Sciatic nerve (tissue), 2 donors: ENCODE measurements around the gene FRMD5. TPM values are rescaled to one million over a fixed set of nuclear protein-coding genes. Genes with fewer than 3 reads are reported as not detected.
"Not testable (repeated sequence)": the region's sequence is repeated elsewhere in the genome, so short reads cannot be mapped to it uniquely, and the experiment has no call there.

Experiments used
- ATAC-seq: fragments of 200-7000 bp; cut with Tn5 transposase; one replicate; pipeline ENCODE4 v1.9.1; 2020; ENCODE audit warnings: mild to moderate bottlenecking, moderate library complexity
- DNase-seq: peaks from one replicate; pipeline ENCODE4 v3.0.0-alpha.2; 2020; ENCODE audit warnings: low spot score
- intact Hi-C: fragments of 100-400 bp; cut with DNase I; formaldehyde crosslinking; loops from one replicate; pipeline ENCODE4 v1.14.2; 2022
- total RNA-seq: library from RNA; stranded (reverse); fragmentation: NEBNext Ultra II Directional; extraction: Animal tissue kit (Norgen Biotek cat#: 25700); gene quantifications from one replicate; pipeline ENCODE4 v1.2.1, GENCODE V29; 2021
- donor health status: DM: no; HTN: no; CAD: no.
- donor health status: DM: no; HTN: no; CAD: no.

FRMD5 gene
- 6.7 TPM for total RNA-seq

GRCh38 chr15:44195151-44195740 lies at the start of gene FRMD5:
TSS of gene FRMD5 (minus strand) at chr15:44195271.
- DNase-seq (peak; percentile 87), ATAC-seq (peak; percentile 97)
- intact Hi-C loops: no loop called here

DNA sequence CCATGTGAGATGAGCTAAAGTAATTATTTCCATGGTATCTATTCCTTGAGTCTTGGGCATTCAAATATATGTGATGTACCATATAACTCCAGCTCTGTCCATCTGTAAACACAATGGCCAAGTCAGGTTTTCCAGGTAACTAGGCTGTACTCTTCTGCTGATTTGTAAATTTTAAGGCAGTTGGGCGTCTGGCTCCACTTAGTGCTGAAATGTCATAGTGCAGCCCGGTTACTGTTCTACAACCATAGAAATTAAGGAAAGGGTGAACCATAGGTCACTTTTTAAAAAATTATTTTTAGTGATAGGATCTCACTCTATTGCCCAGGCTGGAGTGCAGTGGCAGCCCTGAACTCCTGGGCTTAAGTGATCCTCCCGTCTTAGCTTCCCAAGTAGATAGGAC lies 48.8 kb upstream of the FRMD5 start:
- ATAC-seq: no peak
- intact Hi-C loops: no loop called here

DNA sequence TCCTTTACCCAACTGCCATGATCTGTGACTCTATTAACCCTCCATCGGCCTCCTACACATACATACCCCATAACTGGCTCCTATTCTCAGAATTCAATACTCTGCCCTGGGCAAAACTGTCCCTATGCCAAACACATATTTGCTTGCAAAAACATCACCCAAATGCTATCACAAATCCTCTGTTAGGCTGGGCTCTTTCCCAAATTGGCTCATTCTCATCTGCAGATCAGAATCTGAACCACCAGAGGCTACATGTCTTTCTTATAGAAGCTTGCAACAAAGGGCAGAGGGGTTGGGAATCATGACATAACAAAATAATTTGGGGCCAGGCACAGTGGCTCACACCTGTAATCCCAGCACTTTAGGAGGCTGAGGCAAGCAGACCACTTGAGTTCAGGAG lies 48.1 kb upstream of the FRMD5 start:
- ATAC-seq: no peak
- intact Hi-C loops: no loop called here
- no peak for DNase-seq

More for the DNA sequence above, 48.8 kb upstream of the FRMD5 start:
- DNase-seq: no peak

DNA sequence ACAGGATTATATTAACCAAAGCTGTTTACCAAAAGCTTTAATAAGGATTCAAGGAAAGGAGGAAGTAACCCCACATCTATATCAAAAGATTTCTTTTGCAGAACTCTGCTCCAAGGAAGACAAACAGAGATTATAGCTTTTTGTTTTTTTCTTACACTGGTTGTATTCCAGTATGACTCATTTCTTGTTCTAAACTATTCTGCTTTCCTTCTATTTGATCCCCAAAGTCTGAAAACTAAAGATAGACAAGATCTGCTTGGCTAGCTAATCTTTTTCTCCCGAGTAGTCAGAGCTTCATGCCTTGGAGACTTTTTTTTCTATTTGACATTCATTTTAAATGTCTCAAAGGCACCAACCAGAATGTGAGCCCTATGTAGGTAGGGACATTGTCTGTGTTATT lies 36.8 kb upstream of the FRMD5 start:
- ATAC-seq (no peak), DNase-seq (no peak)
- intact Hi-C loops: no loop called here

GRCh38 chr15:44229301-44229700 lies 34.2 kb upstream of the FRMD5 start:
- ATAC-seq, DNase-seq, intact Hi-C loops: not testable (repeated sequence)

DNA sequence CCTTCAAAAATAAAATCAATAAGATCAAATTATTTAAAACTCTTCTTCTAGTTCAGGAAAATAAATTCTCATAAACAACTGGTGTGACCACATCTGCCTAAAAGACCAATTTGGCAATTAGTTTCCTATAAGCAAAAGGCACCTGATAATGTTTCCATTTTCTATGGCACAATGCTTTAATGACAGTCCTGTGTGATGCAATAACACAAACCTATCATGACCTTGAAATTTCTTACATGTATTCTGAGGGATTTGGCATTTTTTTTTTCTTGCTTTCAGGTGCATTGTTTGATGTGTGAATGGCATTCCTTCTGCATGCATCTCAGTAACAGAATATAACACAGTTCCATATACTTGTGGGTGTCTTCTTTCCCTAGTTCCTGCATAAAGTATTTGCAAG lies 32.5 kb upstream of the FRMD5 start:
- intact Hi-C loops: no loop called here
- ATAC-seq (no peak), DNase-seq (no peak)

GRCh38 chr15:44227001-44227400 lies 31.9 kb upstream of the FRMD5 start:
- intact Hi-C loops, ATAC-seq: not testable (repeated sequence)

GRCh38 chr15:44222478-44222877 lies 27.4 kb upstream of the FRMD5 start:
- intact Hi-C loops: no loop called here

More at GRCh38 chr15:44227001-44227400, 31.9 kb upstream of the FRMD5 start:
- DNase-seq: not testable (repeated sequence)

DNA sequence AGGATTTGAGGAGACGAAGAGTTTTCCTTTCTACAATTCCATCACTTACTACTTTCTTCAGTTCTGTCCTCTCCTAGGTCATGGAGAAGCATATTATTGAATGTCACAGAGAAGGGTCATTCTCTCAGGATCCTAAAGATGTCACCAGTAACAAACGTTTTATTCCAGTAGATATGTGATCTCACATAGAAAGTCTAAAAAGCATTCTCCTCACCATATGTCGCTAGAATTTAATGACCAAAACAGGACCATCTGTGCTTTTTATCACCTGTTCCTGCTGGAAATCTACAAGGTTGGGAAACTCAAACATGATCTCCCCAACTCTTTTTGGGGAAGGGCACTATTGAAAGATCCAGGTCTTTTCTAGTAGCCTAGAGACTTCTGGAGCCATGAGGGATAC lies 24.0 kb upstream of the FRMD5 start:
- no peak for ATAC-seq
- intact Hi-C loops: loop anchor here (10.0 kb wide), 1 partner anchor 324 kb away; no protein-coding TSS in a partner anchor

More at GRCh38 chr15:44222478-44222877, 27.4 kb upstream of the FRMD5 start:
- no peak for DNase-seq
- no peak for ATAC-seq

DNA sequence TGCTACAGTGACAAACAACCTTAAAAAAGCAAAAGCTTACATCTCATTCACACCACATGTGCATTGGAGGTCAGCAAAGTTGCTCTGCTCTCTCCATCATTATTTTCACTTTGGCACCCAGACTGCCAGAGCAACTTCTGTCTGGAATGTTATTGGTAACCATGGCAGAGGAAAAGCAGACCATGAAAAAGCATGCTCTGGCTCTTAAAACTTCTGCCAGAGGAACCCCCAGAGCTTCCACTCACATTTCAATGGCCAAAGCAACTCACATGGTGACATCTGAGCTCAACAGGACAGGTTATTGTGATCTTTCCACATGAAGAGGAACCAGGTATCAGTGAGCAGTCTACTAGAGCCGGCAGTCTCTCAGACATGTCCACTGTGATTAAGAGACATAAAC lies 21.9 kb upstream of the FRMD5 start:
- intact Hi-C loops: loop anchor here (10.0 kb wide), 1 partner anchor 322 kb away; no protein-coding TSS in a partner anchor
- DNase-seq (no peak), ATAC-seq (no peak)

More for the DNA sequence above, 24.0 kb upstream of the FRMD5 start:
- no peak for DNase-seq

DNA sequence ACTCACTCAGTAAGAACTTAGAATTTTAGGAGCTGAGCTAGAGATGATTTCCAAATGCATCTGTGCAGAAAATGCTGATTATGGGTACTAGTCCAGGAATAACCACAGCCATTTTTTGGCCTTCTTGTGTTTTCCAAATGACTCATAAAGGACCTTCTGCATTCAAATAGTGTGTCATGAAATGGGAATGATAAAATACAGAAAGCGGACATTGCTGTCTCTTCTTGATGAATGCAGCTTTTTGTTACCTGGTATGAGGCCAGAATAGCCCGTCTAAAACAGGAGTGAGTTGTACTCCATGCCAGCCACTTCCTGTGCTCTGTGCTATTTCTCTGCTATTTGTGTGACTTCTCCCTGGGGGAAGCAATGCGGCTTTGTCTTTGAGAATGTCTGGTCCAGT lies 20.5 kb upstream of the FRMD5 start:
- intact Hi-C loops: loop anchor here (10.0 kb wide), 1 partner anchor 321 kb away; no protein-coding TSS in a partner anchor
- no peak for DNase-seq
- ATAC-seq: no peak

- intact Hi-C loops: no loop called here
- DNase-seq (no peak), ATAC-seq (no peak)
These were observed 13.9 kb upstream of the FRMD5 start for GRCh38 chr15:44208956-44209355.

DNA sequence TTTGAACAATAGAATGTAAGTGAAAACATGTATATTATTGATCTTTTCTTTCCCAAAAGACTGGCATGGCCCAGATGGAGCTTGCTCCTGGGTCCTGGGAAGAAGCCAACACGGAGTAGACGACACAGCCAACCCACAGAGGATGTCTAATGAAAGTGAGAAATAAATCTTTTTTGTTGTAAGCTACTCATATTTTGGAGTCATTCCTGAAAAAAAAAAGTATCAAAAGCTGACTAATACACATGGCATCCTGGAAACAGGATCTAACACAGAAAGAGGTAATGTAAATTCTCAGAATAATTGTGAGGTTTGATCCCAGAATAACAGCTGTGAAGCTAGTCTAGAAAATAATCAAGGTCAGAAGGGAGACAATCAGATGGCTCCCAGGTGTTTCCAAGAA lies 12.6 kb upstream of the FRMD5 start:
- ATAC-seq (no peak), DNase-seq (no peak)
- intact Hi-C loops: no loop called here

GRCh38 chr15:44199393-44199792 lies 4.3 kb upstream of the FRMD5 start:
- DNase-seq (no peak), ATAC-seq (no peak)
- intact Hi-C loops: no loop called here

DNA sequence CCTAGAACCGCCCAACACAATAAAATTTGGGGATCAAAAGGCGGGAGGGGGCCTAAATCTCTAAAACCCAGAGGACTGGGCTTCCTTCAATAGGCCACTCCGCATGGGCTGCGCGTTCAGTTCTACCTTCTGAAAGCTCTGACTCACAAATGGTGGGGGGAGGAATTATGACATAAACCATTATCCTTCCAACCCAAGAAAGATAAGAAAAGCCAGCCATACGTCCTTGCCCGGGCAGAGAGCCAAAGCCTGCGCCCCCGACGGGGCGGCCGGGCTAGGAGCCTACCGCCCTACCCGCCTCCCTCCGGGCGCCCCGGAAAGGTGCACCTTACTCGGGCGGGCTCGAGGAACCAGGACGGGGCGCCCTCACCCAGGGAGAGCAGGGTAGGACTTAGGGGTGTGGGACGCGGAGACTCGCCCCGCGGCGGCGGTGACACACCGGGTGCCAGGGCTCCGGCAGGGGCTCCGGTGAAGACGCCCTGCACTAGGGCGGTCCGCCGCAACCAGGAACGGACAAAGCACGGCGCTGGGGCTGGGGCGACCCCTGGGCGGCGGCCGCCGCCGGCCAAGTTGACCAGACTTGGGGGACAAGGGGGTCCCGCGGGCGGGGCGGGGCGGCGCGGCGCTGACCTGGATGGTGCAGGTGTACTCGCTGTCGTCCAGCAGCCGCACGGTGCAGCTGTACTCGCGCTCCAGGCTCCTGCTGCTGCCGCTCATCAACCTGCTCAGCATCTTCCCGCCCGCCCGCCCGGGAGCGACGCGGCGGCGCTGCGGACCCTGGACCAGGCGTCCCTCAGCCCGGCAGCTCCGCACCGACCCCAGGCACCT lies 534 bp downstream of the FRMD5 start:
- intact Hi-C loops: no loop called here
- DNase-seq (peak; percentile 63), ATAC-seq (peak; percentile 37)

DNA sequence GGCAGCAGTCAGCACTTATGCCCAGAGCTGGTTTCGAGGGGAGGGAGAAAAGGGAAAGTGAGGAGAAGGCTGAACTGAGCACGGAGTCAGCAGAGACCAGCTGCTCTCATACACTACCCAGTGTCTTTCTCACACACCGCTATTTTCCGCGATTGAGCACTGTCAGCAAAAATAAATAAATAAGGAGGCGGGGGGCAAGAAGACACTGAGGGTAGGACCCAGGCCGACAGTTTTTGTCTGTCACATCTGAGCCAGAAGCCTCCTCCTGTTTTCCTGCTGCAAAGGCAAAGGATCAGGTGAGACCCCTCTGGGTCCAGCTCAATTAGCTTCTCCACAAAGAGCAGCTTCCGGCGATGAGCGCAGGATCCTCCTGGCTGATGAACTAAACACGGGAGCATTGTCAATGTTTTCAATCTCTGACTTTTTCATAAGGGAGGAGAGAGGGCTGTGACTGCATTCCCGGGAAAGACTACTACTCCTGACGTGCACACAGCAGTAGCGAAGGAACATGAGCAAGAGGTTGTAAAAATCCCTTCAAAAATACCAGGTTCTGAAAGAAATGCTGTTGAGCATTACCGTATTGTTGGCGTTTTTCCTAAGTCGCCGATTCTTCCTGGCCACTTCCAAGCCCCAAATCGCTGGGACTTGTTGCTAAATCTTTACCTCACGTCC lies 1.3 kb downstream of the FRMD5 start:
- ATAC-seq (no peak), DNase-seq (no peak)
- intact Hi-C loops: no loop called here

DNA sequence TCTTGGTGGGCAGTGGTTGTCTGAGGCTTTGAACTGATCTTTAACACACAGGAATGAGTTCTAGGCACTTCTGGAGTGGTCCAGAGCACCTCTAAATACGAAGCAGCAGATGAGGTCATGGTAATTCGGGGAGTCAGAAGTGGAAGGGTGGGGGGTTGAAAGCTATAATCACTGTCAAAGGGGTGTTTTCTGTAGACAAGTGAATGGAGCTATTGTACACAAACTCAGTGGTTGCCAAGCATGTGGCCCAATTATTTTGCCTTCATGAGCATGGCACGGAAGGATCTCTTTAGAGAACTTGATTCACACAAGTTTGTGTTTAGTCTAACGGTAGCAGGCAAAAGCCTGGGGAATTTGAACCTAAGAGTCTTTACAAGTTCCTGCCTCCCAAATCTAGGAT lies 6.3 kb downstream of the FRMD5 start:
- DNase-seq (no peak), ATAC-seq (no peak)
- intact Hi-C loops: no loop called here

DNA sequence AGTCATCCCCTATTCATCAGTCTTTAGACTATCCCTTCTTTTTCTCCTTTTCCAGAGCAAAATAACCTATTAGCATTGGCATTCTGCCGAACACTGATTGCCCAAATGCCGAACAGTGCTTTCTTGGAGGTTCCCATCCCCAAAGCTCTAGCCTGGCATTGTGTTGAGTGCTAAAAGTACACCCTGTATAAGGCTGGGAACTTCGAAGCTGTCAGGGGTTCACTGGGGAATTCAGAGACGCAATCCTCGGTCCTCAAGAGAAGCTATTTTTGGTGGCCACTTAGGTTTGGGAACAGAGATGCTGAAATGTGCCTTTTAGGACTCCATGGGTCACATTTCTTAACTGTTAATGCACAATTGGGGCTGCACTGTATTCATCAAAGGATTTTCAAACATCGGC lies 8.4 kb downstream of the FRMD5 start:
- no peak for ATAC-seq
- intact Hi-C loops: no loop called here
- no peak for DNase-seq

DNA sequence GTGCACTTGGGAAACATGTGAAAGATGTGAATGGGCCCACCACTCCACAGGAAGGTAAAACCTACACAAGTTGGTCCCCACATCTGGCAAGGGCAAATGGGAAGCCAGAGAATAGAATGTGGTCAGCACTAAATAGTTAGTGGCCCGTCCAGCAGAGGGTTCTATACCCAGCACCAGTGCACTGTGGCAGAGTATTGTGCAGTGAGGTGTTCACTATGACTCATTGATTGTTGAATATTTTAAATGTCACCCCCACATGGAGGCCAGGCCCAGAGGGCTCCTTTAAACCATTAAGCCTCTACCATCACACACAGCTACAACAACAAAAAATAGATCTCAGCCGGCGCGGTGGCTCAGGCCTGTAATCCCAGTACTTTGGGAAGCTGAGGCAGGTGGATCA lies 11.7 kb downstream of the FRMD5 start:
- DNase-seq: no peak
- intact Hi-C loops: no loop called here
- ATAC-seq: no peak

- intact Hi-C loops: no loop called here
- ATAC-seq (no peak), DNase-seq (no peak)
These were observed 13.7 kb downstream of the FRMD5 start for GRCh38 chr15:44181410-44181809.
